Colon (tissue), 2 donors: ENCODE results near the gene WFDC5.

Experiments
- FAIRE-seq: peaks from 2 replicates; lab custom pipeline; 2012; peaks lifted over from hg19 to GRCh38; lab: Jason Lieb, UNC
- donor health status: control.
- donor health status: control.

WFDC5 gene

DNA sequence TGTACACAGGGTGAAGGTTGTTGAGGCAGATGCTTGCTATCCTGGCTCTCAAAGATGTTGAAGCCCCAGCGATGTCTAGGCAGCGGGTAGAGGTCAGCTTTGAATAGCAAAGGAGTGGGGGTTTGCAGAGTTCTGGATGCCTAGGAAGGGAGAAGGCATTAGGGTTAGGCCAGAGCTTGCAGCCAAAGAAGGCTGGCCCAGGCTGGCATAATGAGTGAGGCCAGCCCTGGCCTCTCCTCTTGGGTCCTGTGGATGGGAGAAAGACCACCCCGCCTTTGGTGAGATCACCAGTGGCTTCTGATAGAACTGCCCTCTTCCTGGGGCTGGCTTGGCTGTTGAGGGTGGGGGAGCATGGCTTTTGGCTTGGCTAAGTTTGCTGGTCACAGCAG is 406 bp upstream of the WFDC5 start:
- FAIRE-seq, result no peak

DNA sequence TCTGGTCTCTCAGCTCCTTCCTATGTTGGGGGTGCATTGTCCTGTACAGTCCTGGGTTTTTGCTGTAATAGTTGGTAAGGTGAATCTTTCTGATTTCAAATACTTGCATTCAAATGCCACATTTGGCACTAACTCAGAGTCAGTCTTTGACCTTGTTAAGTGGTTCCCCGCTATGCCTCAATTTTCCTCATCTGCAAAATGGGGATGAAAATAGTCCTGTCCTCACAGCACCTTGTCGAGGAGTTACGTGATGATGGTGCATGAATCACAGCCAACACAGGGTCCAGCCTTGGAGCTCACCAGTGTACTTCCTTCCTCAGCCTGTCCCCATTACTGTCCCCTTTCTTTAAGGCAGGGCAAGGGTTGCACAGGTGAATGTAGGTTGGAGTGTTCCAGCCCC is 1.1 kb downstream of the WFDC5 start:
- no peak for FAIRE-seq

DNA sequence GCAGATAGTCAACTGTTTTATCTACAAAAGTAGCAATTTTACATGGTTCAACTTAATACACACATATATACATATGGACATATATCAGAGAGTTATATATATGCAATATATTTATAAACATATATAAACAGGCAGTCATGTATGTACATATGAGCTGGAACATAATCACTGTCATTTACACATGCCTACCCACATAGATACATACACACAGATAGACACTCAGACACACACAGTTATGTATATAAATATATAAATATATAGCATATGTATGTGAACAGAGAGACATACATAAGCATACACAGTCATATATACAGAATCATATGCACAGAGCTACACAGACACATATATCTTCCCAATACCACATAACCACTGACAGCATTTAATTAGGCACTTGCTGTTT is 2.2 kb downstream of the WFDC5 start:
- FAIRE-seq, result no peak

GRCh38 chr20:45111799-45112471 is 3.0 kb downstream of the WFDC5 start:
- FAIRE-seq, result no peak

GRCh38 chr20:45111285-45111684 is 3.7 kb downstream of the WFDC5 start:
- no peak for FAIRE-seq

DNA sequence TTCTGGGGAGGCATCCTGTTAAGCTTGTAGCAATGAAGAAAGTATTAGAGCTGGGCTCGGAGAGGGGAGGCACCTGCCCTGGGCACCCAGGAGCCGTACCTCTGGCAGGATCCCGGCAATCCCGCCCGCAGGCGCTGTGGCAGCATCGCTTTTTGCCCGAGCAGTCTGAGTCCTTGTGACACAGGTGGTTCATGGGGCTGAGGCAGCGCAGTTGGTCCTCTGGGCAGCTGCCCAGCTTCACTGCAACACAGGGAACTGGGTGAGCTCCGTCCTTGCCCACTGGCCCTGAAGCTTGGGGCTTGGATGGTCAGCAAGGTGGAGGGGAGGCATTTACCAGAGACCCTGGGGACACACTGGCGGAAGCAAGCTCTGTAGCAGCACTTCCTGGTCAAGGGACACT is 4.7 kb downstream of the WFDC5 start:
- no peak for FAIRE-seq

GRCh38 chr20:45109634-45110033 is 5.3 kb downstream of the WFDC5 start:
- no peak for FAIRE-seq

- FAIRE-seq, result no peak
Observed at GRCh38 chr20:45105317-45105716, 9.7 kb downstream of the WFDC5 start.

GRCh38 chr20:45104786-45105185 is 10.2 kb downstream of the WFDC5 start:
- FAIRE-seq, result no peak

GRCh38 chr20:45103072-45103471 is 11.9 kb downstream of the WFDC5 start:
- no peak for FAIRE-seq

DNA sequence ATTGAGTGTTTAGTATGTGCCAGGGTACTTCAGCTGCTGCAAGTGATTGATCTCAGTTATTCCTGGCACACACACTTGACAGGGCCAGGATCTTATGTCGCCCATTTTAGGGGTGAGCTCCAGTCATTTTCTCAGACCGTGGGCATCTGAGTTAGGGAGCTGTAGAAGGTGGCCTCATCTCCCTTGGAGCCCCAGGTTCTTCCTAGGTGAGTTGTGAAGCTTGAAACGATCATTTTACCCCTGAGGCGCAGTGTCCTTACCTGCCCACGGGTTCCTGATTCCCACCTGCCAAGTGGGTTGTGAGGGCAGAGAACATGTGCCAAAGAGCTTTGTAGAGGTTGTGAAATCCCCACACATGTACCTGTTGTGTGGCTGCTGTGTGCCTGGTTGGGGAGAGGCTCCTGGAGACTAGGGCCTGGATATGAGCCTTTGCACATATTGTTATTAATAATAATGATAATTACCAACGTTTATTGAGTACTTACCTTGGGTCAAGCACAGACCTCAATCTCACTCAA is 13.6 kb downstream of the WFDC5 start:
- FAIRE-seq, result no peak

GRCh38 chr20:45100563-45101245 is 14.3 kb downstream of the WFDC5 start, which contains the start of gene KCNS1:
Gene KCNS1 (minus strand): TSS chr20:45101127. CDS start chr20:45099236, 1,891 bp downstream.
- no peak for FAIRE-seq

GRCh38 chr20:45098103-45098773 is 16.7 kb downstream of the WFDC5 start:
- no peak for FAIRE-seq

GRCh38 chr20:45097485-45098102 is 17.4 kb downstream of the WFDC5 start:
- no peak for FAIRE-seq

- FAIRE-seq, result no peak
Observed at GRCh38 chr20:45096781-45097180, 18.2 kb downstream of the WFDC5 start.

GRCh38 chr20:45095805-45096238 is 19.2 kb downstream of the WFDC5 start:
- FAIRE-seq, result no peak

- FAIRE-seq, result no peak
Observed at GRCh38 chr20:45094864-45095574, 20.0 kb downstream of the WFDC5 start.

DNA sequence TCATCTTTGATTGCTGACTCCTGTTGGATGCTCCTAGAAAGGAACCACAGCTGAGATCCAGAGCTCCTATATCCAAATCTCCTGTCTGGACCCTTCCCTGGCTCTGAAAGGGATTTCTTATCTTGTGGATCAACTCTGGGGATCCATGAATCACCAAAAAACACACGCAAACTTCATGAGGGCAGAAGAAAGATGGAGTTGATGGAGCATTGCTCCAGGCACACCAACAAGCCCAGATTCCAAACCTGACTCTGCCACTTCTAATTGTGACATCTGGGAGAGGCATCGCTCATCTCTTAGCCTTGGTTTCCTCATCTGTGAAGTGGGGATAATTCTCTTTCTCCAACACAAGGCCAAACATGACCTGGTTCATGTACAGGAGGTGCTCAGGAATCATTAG is 20.8 kb downstream of the WFDC5 start:
- no peak for FAIRE-seq

DNA sequence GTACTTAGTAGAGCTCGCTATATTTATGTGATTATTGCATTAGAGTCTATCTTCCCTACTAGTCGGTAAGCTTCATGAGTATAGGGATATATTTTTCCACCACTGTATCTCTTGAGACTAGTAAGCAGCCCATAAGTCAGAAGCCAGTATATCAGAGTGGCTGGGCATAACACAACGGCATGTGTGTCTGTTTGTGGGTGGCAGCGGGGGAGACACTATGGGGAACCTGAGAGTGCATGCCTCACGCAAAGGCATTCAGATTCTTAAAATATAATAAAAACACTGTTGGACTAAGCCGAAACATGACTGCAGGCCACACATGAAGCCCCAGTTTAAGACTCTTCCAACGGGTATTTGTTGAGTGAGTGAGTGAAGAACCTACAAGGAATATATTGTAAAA is 22.1 kb downstream of the WFDC5 start:
- no peak for FAIRE-seq

DNA sequence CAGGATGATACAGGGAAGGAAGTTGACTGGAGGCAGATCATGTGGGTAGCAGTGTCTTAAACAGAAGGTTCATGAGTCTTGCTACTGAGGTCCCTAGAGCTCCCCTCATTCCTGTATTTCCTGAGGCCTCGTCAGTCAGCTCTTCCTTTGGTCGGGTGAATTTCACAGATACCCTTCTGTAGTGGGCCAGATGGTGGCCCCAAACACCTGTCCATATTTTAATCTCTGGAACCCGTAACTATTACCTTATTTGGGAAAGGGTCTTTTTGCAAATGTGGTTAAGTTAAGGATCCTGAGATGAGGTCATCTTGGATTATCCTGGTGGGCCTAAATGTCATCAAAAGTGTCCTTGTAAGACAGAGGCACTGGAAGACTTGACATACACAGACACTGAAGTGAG is 23.6 kb downstream of the WFDC5 start:
- FAIRE-seq, result no peak

DNA sequence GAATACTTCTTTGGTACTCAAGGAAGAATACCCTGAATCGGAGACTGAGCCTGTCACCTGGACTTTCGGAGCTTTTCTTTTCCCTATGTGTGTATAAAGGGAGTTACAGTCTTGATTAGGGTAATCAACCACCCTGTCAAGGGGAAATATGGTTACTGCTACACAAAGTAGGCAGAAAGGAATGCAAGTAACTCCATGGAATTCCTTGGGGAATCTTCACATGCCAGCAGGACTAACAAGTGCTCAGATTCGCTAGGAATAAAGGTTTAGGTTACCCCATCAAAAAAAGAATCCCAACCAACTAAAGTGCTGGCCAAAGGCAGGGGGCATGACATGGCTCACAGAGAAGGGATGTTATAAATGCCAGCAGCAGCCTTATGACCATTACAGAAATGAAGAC is 24.5 kb downstream of the WFDC5 start:
- FAIRE-seq, result no peak

DNA sequence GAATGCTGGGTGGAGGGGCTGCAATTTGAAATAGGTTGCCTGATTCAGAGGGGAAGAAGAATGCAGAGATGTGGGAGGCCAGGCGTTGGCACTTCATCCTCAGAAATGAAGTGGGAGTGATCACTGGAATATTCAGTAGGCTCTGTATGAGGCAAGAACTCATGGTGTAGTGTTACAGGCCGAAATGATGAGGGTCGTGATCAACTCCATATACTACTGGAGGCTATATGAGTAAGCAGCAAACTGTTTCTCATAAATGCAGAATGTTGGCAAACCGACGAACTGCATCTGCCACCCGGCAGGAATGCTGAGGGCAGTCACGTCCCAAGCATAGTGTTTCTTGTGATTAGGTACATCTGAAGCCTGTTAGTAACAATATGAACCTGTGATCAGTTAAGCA is 26.7 kb downstream of the WFDC5 start:
- no peak for FAIRE-seq
